OCI-M1 (cell line): Measurements from ENCODE around the gene HIVEP1.
"Not testable (repeated sequence)": the region's sequence is repeated elsewhere in the genome, so short reads cannot be mapped to it uniquely, and the experiment has no call there.

Source experiments
- DNase-seq: peaks from one replicate; lab custom pipeline; 2025; lab: John Stamatoyannopoulos, UW

Gene HIVEP1

GRCh38 chr6:12160326-12160725 lies 148.2 kb downstream of the HIVEP1 start:
- DNase-seq = no peak

- DNase-seq = no peak
Observed at GRCh38 chr6:12162213-12162612, 150.1 kb downstream of the HIVEP1 start.

- no peak for DNase-seq
Observed at GRCh38 chr6:12163149-12163548, 151.0 kb downstream of the HIVEP1 start.

GRCh38 chr6:12163744-12164507 lies 151.8 kb downstream of the HIVEP1 start:
- DNase-seq = no peak

- DNase-seq = no peak
Observed at GRCh38 chr6:12164508-12164770, 152.3 kb downstream of the HIVEP1 start.

GRCh38 chr6:12165297-12165696 lies 153.2 kb downstream of the HIVEP1 start:
- no peak for DNase-seq

- no peak for DNase-seq
Observed at GRCh38 chr6:12165722-12166280, 153.7 kb downstream of the HIVEP1 start.

GRCh38 chr6:12169377-12169776 lies 157.3 kb downstream of the HIVEP1 start:
- DNase-seq = no peak

GRCh38 chr6:12170351-12171092 lies 158.4 kb downstream of the HIVEP1 start:
- no peak for DNase-seq

- DNase-seq = no peak
Observed at GRCh38 chr6:12171717-12172116, 159.6 kb downstream of the HIVEP1 start.

GRCh38 chr6:12172572-12172971 lies 160.5 kb downstream of the HIVEP1 start:
- no peak for DNase-seq

GRCh38 chr6:12173181-12173580 lies 161.1 kb downstream of the HIVEP1 start:
- DNase-seq = no peak

- DNase-seq = no peak
Observed at GRCh38 chr6:12173661-12174060, 161.5 kb downstream of the HIVEP1 start.

- no peak for DNase-seq
Observed at GRCh38 chr6:12174878-12175277, 162.8 kb downstream of the HIVEP1 start.

- DNase-seq = no peak
Observed at GRCh38 chr6:12175626-12176025, 163.5 kb downstream of the HIVEP1 start.

- DNase-seq = not testable (repeated sequence)
Observed at GRCh38 chr6:12176782-12177181, 164.7 kb downstream of the HIVEP1 start.

GRCh38 chr6:12178521-12178920 lies 166.4 kb downstream of the HIVEP1 start:
- no peak for DNase-seq

GRCh38 chr6:12181481-12181880 lies 169.4 kb downstream of the HIVEP1 start:
- DNase-seq = no peak

GRCh38 chr6:12182676-12183075 lies 170.6 kb downstream of the HIVEP1 start:
- no peak for DNase-seq

- no peak for DNase-seq
Observed at GRCh38 chr6:12185081-12185673, 173.1 kb downstream of the HIVEP1 start.

- no peak for DNase-seq
Observed at GRCh38 chr6:12186528-12186927, 174.4 kb downstream of the HIVEP1 start.

- DNase-seq = no peak
Observed at GRCh38 chr6:12189150-12189549, 177.0 kb downstream of the HIVEP1 start.

- no peak for DNase-seq
Observed at GRCh38 chr6:12189661-12190060, 177.5 kb downstream of the HIVEP1 start.
